PC-3 (cell line): Measurements from ENCODE around the gene NBAS.

Experiments used
- CTCF ChIP-seq: fragments of 300-600 bp; sonication (generic); conservative IDR thresholded peaks from 2 replicates; pipeline ENCODE4 v1.5.1; 2017; ENCODE audit warnings: antibody characterized with exemption, low read depth, mild to moderate bottlenecking, low read length
- EZH2phosphoT487 ChIP-seq: fragments of 300-600 bp; sonication (generic); IDR thresholded peaks from 2 replicates; pipeline ENCODE4 v1.6.1; 2018; ENCODE audit warnings: mild to moderate bottlenecking, antibody characterized with exemption, low read length, borderline replicate concordance

DNA sequence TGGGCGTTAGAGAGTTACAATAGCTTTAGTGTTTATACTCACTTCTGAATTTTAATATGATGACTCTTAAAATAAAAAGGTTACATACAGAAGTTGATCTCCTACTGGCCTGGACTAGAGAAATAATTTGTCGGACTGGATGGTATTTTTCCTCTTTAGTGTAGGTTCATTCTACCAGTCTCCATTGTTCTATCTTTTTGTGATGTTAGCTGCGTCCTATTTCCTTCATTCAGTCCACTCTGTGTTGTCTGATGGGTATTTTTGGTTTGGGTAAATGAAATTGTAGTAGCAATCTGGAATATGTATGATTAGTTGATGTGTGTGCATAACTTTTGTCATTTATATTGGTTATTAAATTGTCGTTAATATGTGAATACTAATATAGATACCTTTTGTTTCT lies 35.8 kb upstream of the NBAS start:
- no peak for TF ChIP-seq CTCF
- no peak for TF ChIP-seq EZH2phosphoT487
